ENCODE results near the gene GNAS.

GNAS gene

DNA sequence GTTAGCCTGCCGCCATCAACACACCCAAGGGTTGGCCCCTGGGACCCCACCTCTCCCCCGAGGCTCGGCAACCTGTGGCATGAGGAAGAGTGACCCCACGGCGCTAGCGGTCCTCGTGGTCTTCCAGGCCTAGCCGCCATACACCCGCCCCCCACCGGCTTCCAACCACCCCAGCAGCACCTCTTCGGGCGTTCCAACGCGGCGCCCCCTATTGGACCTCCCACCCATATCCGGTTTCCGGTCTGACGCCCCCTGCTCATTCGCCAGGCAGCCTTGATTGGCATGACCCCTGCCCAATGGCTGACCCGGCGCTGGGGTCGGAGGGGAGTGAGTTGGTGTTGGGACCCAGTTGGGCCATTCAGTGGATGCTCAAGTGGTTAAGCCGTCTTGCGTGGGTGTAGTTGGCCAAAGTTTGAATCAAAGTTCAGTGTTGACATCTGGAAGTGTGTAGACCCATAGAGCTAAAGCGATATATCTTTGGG, 1.8 kb upstream of the GNAS start, which contains the start of gene GNAS-AS1:
Gene GNAS-AS1 (minus strand): TSS at position 210 of the 482 bp plus-strand sequence.
- peak within 1 kb of the TSS; percentile 80 for H3K4me3 ChIP-seq (ENCODE audit: low read length)
- H3K4me1 ChIP-seq (ENCODE audit: control insufficient read depth, low read length) = peaks cover 21% of the 10 kb centered on the region
- TF ChIP-seq, protein P1, sequence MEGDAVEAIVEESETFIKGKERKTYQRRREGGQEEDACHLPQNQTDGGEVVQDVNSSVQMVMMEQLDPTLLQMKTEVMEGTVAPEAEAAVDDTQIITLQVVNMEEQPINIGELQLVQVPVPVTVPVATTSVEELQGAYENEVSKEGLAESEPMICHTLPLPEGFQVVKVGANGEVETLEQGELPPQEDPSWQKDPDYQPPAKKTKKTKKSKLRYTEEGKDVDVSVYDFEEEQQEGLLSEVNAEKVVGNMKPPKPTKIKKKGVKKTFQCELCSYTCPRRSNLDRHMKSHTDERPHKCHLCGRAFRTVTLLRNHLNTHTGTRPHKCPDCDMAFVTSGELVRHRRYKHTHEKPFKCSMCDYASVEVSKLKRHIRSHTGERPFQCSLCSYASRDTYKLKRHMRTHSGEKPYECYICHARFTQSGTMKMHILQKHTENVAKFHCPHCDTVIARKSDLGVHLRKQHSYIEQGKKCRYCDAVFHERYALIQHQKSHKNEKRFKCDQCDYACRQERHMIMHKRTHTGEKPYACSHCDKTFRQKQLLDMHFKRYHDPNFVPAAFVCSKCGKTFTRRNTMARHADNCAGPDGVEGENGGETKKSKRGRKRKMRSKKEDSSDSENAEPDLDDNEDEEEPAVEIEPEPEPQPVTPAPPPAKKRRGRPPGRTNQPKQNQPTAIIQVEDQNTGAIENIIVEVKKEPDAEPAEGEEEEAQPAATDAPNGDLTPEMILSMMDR (IDR thresholded peaks at IDR 0.05; ENCODE audit: low read depth, low read length, poor library complexity, severe bottlenecking) = no peak
- TF ChIP-seq EZH2phosphoT487 (IDR thresholded peaks at IDR 0.05; ENCODE audit: borderline replicate concordance, low read length) = no peak
- H3K27ac ChIP-seq (ENCODE audit: low read depth, low read length) = no peak within 1 kb of the TSS
- H3K4me2 ChIP-seq (ENCODE audit: low read length) = peak within 1 kb of the TSS; percentile 86
- H3K79me2 ChIP-seq (ENCODE audit: control insufficient read depth, low read length) = peaks cover 46% of the 10 kb centered on the region
- peaks cover 18% of the 10 kb centered on the region for H3K27me3 ChIP-seq (ENCODE audit: control insufficient read depth, low read length)
- peaks cover 7% of the 10 kb centered on the region; the same call in 1 of the 2 replicates for H3K36me3 ChIP-seq (ENCODE audit: control insufficient read depth, low read length)
- no peaks in the 10 kb centered on the region for H3K9me2 ChIP-seq (replicated peaks; ENCODE audit: control insufficient read depth, low read length)
- no peaks in the 10 kb centered on the region for H3K9me3 ChIP-seq (ENCODE audit: control insufficient read depth, insufficient read depth, low read length)
- no peaks in the 10 kb centered on the region for H3F3A ChIP-seq (ENCODE audit: control insufficient read depth, insufficient read depth)
- H4K20me1 ChIP-seq (ENCODE audit: control insufficient read depth, insufficient read depth, low read depth, low read length) = no peaks in the 10 kb centered on the region

DNA sequence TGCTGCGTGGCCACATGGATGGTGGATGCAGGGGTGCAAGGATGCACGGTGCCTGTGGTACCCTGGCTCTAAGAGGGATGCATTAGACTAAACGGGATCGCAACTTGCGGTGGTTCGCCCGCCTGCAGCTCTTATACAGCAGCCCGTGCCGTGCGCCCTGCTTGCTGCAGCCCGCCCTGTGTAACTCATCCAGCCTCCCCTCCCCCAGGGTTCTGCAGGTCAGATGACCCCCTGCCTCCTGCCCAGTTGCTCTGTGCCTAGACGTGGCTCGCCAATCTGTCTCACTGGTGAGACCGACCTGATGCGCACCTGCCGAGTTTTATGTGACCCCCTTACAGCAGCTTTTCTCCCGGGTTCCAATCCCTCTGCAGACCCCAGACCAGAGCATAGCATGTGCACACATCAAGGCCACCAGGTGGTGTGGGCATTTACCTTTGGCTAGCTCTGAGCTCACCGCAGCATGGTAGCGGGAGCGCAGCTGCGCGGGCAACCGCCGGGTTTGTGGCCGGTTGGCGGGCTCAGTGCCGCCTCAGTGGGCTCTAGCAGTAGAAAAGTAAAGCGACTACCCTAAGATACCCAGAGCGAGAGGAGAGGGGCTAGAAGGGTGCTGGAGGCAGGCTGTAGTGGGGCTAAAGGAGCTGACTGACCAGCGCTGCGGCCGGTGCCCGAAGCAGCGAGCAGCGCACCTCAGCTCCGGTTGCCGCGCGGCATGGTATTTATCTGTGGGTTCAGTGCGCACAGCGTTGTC, 1.1 kb upstream of the GNAS start:
- Histone ChIP-seq H4K20me1 (ENCODE audit: control insufficient read depth, insufficient read depth, low read depth, low read length) (no peaks in the 10 kb centered on the region), H3F3A (ENCODE audit: control insufficient read depth, insufficient read depth) (no peaks in the 10 kb centered on the region), H3K36me3 (ENCODE audit: control insufficient read depth, low read length) (peaks cover 7% of the 10 kb centered on the region; the same call in 1 of the 2 replicates), H3K9me3 (ENCODE audit: control insufficient read depth, insufficient read depth, low read length) (no peaks in the 10 kb centered on the region), H3K4me1 (ENCODE audit: control insufficient read depth, low read length) (peaks cover 21% of the 10 kb centered on the region), H3K9me2 (replicated peaks; ENCODE audit: control insufficient read depth, low read length) (no peaks in the 10 kb centered on the region), H3K79me2 (ENCODE audit: control insufficient read depth, low read length) (peaks cover 41% of the 10 kb centered on the region), H3K27me3 (ENCODE audit: control insufficient read depth, low read length) (peaks cover 25% of the 10 kb centered on the region), H3K27ac (ENCODE audit: low read depth, low read length) (no peak overlapping the region), H3K4me2 (ENCODE audit: low read length) (peak overlapping the region; percentile 86), H3K4me3 (ENCODE audit: low read length) (peak overlapping the region; percentile 80)
- TF ChIP-seq EZH2phosphoT487 (IDR thresholded peaks at IDR 0.05; ENCODE audit: borderline replicate concordance, low read length) = no peak
- TF ChIP-seq, protein P1 (IDR thresholded peaks at IDR 0.05; ENCODE audit: low read depth, low read length, poor library complexity, severe bottlenecking) = no peak

DNA sequence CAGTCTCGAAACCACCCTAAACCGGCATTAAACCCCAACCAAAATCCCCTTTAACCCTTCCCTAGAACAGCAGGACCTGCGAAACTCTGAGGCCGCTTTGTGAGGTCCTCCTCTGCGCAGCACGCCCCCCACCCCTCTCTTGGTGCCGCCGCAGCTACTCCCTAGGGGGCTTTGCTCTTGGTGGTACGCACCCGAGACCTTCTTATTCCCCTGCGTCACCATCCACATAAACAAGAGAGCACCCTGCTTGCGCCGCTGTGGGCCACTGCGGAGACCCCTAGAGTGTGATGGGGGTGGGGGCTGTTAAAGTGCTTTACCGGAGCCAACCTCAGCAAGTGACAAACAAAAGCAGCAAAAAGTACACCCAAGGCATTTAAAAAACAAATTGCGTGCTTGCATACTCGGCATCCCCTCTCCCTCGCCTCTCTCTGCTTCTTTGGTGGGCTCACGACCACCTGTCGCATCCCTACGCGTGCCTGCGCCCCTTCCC, 502 bp upstream of the GNAS start:
- H3K4me2 ChIP-seq (ENCODE audit: low read length) = peak overlapping the region; percentile 86
- peak overlapping the region; percentile 80 for H3K4me3 ChIP-seq (ENCODE audit: low read length)
- peaks cover 7% of the 10 kb centered on the region; the same call in 1 of the 2 replicates for H3K36me3 ChIP-seq (ENCODE audit: control insufficient read depth, low read length)
- H3K79me2 ChIP-seq (ENCODE audit: control insufficient read depth, low read length) = peaks cover 39% of the 10 kb centered on the region
- no peaks in the 10 kb centered on the region for H3K9me3 ChIP-seq (ENCODE audit: control insufficient read depth, insufficient read depth, low read length)
- no peak overlapping the region for H3K27ac ChIP-seq (ENCODE audit: low read depth, low read length)
- H3K27me3 ChIP-seq (ENCODE audit: control insufficient read depth, low read length) = peaks cover 29% of the 10 kb centered on the region
- no peaks in the 10 kb centered on the region for H3K9me2 ChIP-seq (replicated peaks; ENCODE audit: control insufficient read depth, low read length)
- H3F3A ChIP-seq (ENCODE audit: control insufficient read depth, insufficient read depth) = no peaks in the 10 kb centered on the region
- no peaks in the 10 kb centered on the region for H4K20me1 ChIP-seq (ENCODE audit: control insufficient read depth, insufficient read depth, low read depth, low read length)
- TF ChIP-seq, protein P1 (IDR thresholded peaks at IDR 0.05; ENCODE audit: low read depth, low read length, poor library complexity, severe bottlenecking) = no peak
- no peak for TF ChIP-seq EZH2phosphoT487 (IDR thresholded peaks at IDR 0.05; ENCODE audit: borderline replicate concordance, low read length)
- H3K4me1 ChIP-seq (ENCODE audit: control insufficient read depth, low read length) = peaks cover 21% of the 10 kb centered on the region

All from DOHH2 (cell line).